Right atrium auricular region (tissue), 2 donors: ENCODE measurements around the gene LDAF1. TPM values are rescaled to one million over a fixed set of nuclear protein-coding genes. Genes with fewer than 3 reads are reported as not detected.

Experiments used
- DNase-seq: peaks from one replicate; pipeline ENCODE4 v3.0.0-alpha.2; 2019; ENCODE audit warnings: low spot score
- H3K27ac ChIP-seq, 2 donors: fragments of 200-600 bp; sonication (generic); 1 replicate in 1 of 2; 2 replicates in 1 of 2; pipeline ENCODE4 v1.5.1; 2016 to 2019
- H3K27me3 ChIP-seq, 2 donors: fragments of 200-600 bp; sonication (generic); one replicate each; pipeline versions ENCODE4 v1.5.1 to v1.6.0; 2017 to 2019
- H3K36me3 ChIP-seq: fragments of 200-600 bp; sonication (generic); one replicate; pipeline ENCODE4 v1.5.1; 2016
- H3K4me1 ChIP-seq, 2 donors: fragments of 200-600 bp; sonication (generic); one replicate each; pipeline versions ENCODE4 v1.5.1 to v1.6.0; 2017 to 2019
- H3K4me3 ChIP-seq, 2 donors: fragments of 200-600 bp; sonication (generic); 1 replicate in 1 of 2; 2 replicates in 1 of 2; pipeline ENCODE4 v1.5.1; 2017 to 2019; ENCODE audit warnings: mild to moderate bottlenecking in 1 of 2, moderate library complexity in 1 of 2
- H3K9me3 ChIP-seq, 2 donors: fragments of 200-600 bp; sonication (generic); one replicate each; pipeline ENCODE4 v1.5.1; 2019
- CTCF ChIP-seq, 2 donors: fragments of 200-600 bp; sonication (generic); IDR thresholded peaks; one replicate each; pipeline ENCODE4 v1.5.1; 2019; ENCODE audit warnings: antibody characterized with exemption in 2 of 2
- total RNA-seq, 2 donors: library from RNA; depleted of rRNA; stranded (reverse); fragments of >200 nt; gene quantifications; one replicate each; pipeline ENCODE4 v1.1.0, GENCODE V29; 2016

LDAF1 gene
- total RNA-seq, 2 donors from 2014 or later = 81.8 to 110 TPM

DNA sequence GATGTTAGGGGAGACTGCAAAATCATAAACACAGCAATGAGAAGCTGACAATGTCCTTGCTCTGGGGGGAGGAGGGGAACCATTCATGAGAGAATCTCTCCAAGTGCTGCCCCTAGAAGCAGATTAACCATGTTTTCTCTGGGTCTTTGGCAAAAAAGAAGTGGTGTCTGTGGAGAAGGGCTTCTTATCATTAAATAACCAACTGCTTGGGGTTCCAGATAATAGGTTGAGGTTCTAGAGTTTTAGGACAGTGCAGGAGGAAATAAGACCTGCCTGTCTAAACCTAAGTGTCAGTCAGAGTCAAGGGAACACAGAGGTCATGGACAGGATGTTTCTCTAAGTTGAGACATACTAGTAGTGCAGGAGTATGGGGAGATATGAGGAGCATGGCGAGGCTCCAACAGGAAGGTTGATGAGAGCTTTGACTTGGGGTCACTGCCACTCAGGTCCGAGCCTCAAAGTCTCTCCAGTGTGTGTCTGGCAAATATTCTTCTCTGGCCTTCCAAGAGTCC, 69.9 kb downstream of the LDAF1 start:
- H3K27ac ChIP-seq = no peak overlapping the region
- DNase-seq = no peak
- H3K4me1 ChIP-seq = no peaks in the 10 kb centered on the region
- H3K4me3 ChIP-seq = no peak overlapping the region
- TF ChIP-seq CTCF (IDR thresholded peaks at IDR 0.05) = no peak
- H3K36me3 ChIP-seq = no peaks in the 10 kb centered on the region
- H3K9me3 ChIP-seq = no peaks in the 10 kb centered on the region
- H3K27me3 ChIP-seq = no peaks in the 10 kb centered on the region

Other genes starting within 250 kb of the LDAF1 start
- gene DNAH3, start 7.8 kb upstream of the LDAF1 start, total RNA-seq = under 1 TPM in 1 of 2 donors, not detected in 1; 0.20 TPM
- gene ZP2, start 52.9 kb downstream of the LDAF1 start, total RNA-seq = not detected
- gene ANKS4B, start 75.0 kb downstream of the LDAF1 start, total RNA-seq = not detected
- gene CRYM, start 119.6 kb downstream of the LDAF1 start, total RNA-seq = 10 to 100 TPM; 77.7 to 91.1 TPM